T-cell (primary cell): Measurements from ENCODE around the gene SCLY. TPM values are rescaled to one million over a fixed set of nuclear protein-coding genes. Genes with fewer than 3 reads are reported as not detected.
"Not testable (repeated sequence)": the region's sequence is repeated elsewhere in the genome, so short reads cannot be mapped to it uniquely, and the experiment has no call there.

Experiments used
- ATAC-seq, 4 experiments: fragments of 200-7000 bp in 3 of 4; fragments of 150-1000 bp in 1 of 4; cut with Tn5 transposase; replicated peaks in 1 of 4; 1 replicate in 3 of 4; 2 replicates in 1 of 4; pipeline ENCODE4 v1.10.0; 2021; ENCODE audit warnings: moderate library complexity in 3 of 4, mild to moderate bottlenecking in 2 of 4, moderate number of reproducible peaks in 1 of 4
- CTCF ChIA-PET, 2 donors: fragments of 300-600 bp; sonication (Branson Sonifier 250); formaldehyde crosslinking; loops; one replicate each; lab custom pipeline; 2022; ENCODE audit warnings: antibody characterized with exemption in 2 of 2; lab: Charles Lee
- POLR2A ChIA-PET, 2 donors: fragments of 300-600 bp; sonication (Branson Sonifier 250); formaldehyde crosslinking; loops; one replicate each; lab custom pipeline; 2022; ENCODE audit warnings: antibody characterized with exemption in 2 of 2; lab: Charles Lee
- DNase-seq, 35 experiments: peaks; one replicate each; pipeline versions ENCODE4 v3.0.0 to v3.0.0-alpha.2; 2013 to 2023
- H3K27ac ChIP-seq: one replicate; pipeline ENCODE4 v1.5.1; 2013; ENCODE audit warnings: low read length
- H3K27me3 ChIP-seq, 2 experiments: replicated peaks in 1 of 2; 1 replicate in 1 of 2; 2 replicates in 1 of 2; pipeline versions ENCODE4 v1.6.1 to v1.7.0; 2013; ENCODE audit warnings: low read length in 1 of 2, mixed read lengths in 1 of 2; ENCODE audit not compliant: control insufficient read depth in 2 of 2, insufficient read depth in 2 of 2; ENCODE audit errors: extremely low read depth in 1 of 2
- H3K36me3 ChIP-seq, 2 donors: 1 replicate in 1 of 2; 2 replicates in 1 of 2; pipeline versions ENCODE4 v1.6.1 to v1.7.0; 2013; ENCODE audit warnings: low read length in 1 of 2; ENCODE audit not compliant: control insufficient read depth in 2 of 2, insufficient read depth in 1 of 2; ENCODE audit errors: extremely low read depth in 1 of 2
- H3K4me1 ChIP-seq, 2 experiments: 1 replicate in 1 of 2; 2 replicates in 1 of 2; pipeline versions ENCODE4 v1.6.1 to v1.7.0; 2013; ENCODE audit warnings: low read length in 2 of 2, mixed read lengths in 1 of 2; ENCODE audit not compliant: insufficient read depth in 2 of 2, control insufficient read depth in 1 of 2; ENCODE audit errors: extremely low read depth in 1 of 2
- H3K4me3 ChIP-seq, 2 donors: 1 replicate in 1 of 2; 2 replicates in 1 of 2; pipeline versions ENCODE4 v1.5.1 to v1.7.0; 2013; ENCODE audit warnings: mild to moderate bottlenecking in 2 of 2, low read length in 1 of 2, moderate library complexity in 1 of 2; ENCODE audit not compliant: control insufficient read depth in 1 of 2; ENCODE audit errors: extremely low read depth in 1 of 2
- H3K9me3 ChIP-seq: 2 replicates; pipeline ENCODE4 v1.7.0; 2013
- H3K27ac Mint-ChIP-seq, 2 donors: one replicate each; pipeline ENCODE4 v1.8.0; 2020 to 2021; ENCODE audit warnings: mild to moderate bottlenecking in 2 of 2, mixed read lengths in 2 of 2
- H3K27me3 Mint-ChIP-seq, 2 donors: one replicate each; pipeline ENCODE4 v1.8.0; 2021 to 2022; ENCODE audit warnings: mixed read lengths in 2 of 2
- H3K36me3 Mint-ChIP-seq: one replicate; pipeline ENCODE4 v1.8.0; 2021; ENCODE audit warnings: mixed read lengths
- H3K4me1 Mint-ChIP-seq, 3 donors: one replicate each; pipeline ENCODE4 v1.8.0; 2020 to 2022; ENCODE audit warnings: mixed read lengths in 3 of 3, mild to moderate bottlenecking in 1 of 3
- H3K4me3 Mint-ChIP-seq, 3 donors: one replicate each; pipeline ENCODE4 v1.8.0; 2020 to 2022; ENCODE audit warnings: mild to moderate bottlenecking in 3 of 3, mixed read lengths in 3 of 3, moderate library complexity in 3 of 3
- H3K9me3 Mint-ChIP-seq, 3 donors: one replicate each; pipeline ENCODE4 v1.8.0; 2020 to 2022; ENCODE audit warnings: mixed read lengths in 3 of 3
- WGBS: methylation state at CpG from one replicate; pipeline ENCODE4 v1.1.5; 2013; ENCODE audit warnings: missing lambda C conversion rate; ENCODE audit not compliant: insufficient coverage; 5-methylcytosine and 5-hydroxymethylcytosine counted together
- total RNA-seq, 35 experiments: library from RNA in 6 of 35; stranded (reverse) in 6 of 35; fragments of 120-200 nt in 1 of 35; gene quantifications; one replicate each; pipeline versions ENCODE4 v1.2.1 to v1.2.4 and lab custom pipeline; 2013 to 2026

The SCLY gene
- total RNA-seq, 5 donors from 2014 or later (not counting 1 experiment from before 2014, with no cell fraction given) = 19.2 to 30.0 (median 25.2) TPM

DNA sequence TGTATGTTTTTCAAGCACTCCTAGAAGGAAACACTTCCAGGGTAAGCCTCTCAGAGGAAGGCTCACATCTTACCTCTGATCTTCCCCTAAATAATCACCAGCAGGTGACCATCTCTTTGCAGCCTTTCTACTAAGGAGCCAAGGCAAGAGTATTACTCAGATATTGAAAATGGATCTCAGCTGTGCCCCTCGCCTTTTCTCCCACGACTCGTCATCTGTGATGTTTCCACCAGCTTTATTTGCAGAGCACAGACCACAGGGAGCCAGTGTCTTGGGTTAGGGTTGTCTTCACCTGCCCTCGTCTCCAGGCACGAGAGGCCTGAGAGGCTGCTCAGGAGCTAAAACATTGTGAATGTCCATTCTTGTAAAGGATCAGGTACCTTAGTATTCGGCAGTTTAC lies 16.9 kb upstream of the SCLY start:
- H3K4me1 Mint-ChIP-seq = peaks cover 0 to 8% (median 0%) of the 10 kb centered on the region in 3 donors
- no peak for ATAC-seq
- H3K27ac Mint-ChIP-seq = no peak overlapping the region
- no peaks in the 10 kb centered on the region for H3K4me1 ChIP-seq
- peaks cover 3% of the 10 kb centered on the region for H3K9me3 ChIP-seq
- H3K36me3 ChIP-seq = peaks cover 5 to 50% of the 10 kb centered on the region in 2 donors
- H3K27ac ChIP-seq = no peak overlapping the region
- POLR2A ChIA-PET = interaction anchor here in 1 of 2 donors (0.5 kb wide), 1 partner anchor 294 kb away, joined by 10 read pairs; no protein-coding TSS in a partner anchor
- peaks cover 4 to 21% (median 8%) of the 10 kb centered on the region in 3 donors for H3K9me3 Mint-ChIP-seq
- 87% methylated on average over 4 of the region's 6 CpGs for WGBS
- DNase-seq = no peak
- CTCF ChIA-PET = no interaction called here
- H3K4me3 ChIP-seq = no peak overlapping the region
- H3K27me3 Mint-ChIP-seq = no peaks in the 10 kb centered on the region
- no peaks in the 10 kb centered on the region for H3K27me3 ChIP-seq
- peaks cover 78% of the 10 kb centered on the region for H3K36me3 Mint-ChIP-seq
- H3K4me3 Mint-ChIP-seq = no peak overlapping the region

GRCh38 chr2:238045575-238045974 lies 15.2 kb upstream of the SCLY start:
- H3K27me3 Mint-ChIP-seq = no peaks in the 10 kb centered on the region
- Histone ChIP-seq H3K27ac (no peak overlapping the region), H3K4me1 (no peaks in the 10 kb centered on the region), H3K9me3 (peaks cover 3% of the 10 kb centered on the region), H3K36me3 (peaks cover 5 to 34% of the 10 kb centered on the region in 2 donors), H3K27me3 (no peaks in the 10 kb centered on the region), H3K4me3 (no peak overlapping the region)
- H3K4me1 Mint-ChIP-seq = peaks cover 0 to 8% (median 0%) of the 10 kb centered on the region in 3 donors
- CTCF ChIA-PET = no interaction called here
- no peak overlapping the region for H3K4me3 Mint-ChIP-seq
- peaks cover 65% of the 10 kb centered on the region for H3K36me3 Mint-ChIP-seq
- ATAC-seq (no peak), DNase-seq (no peak)
- no peak overlapping the region for H3K27ac Mint-ChIP-seq
- POLR2A ChIA-PET = interaction anchor here in 1 of 2 donors (0.6 kb wide), 1 partner anchor 22 kb away, joined by 4 read pairs; no protein-coding TSS in a partner anchor
- peaks cover 4 to 21% (median 8%) of the 10 kb centered on the region in 3 donors for H3K9me3 Mint-ChIP-seq

DNA sequence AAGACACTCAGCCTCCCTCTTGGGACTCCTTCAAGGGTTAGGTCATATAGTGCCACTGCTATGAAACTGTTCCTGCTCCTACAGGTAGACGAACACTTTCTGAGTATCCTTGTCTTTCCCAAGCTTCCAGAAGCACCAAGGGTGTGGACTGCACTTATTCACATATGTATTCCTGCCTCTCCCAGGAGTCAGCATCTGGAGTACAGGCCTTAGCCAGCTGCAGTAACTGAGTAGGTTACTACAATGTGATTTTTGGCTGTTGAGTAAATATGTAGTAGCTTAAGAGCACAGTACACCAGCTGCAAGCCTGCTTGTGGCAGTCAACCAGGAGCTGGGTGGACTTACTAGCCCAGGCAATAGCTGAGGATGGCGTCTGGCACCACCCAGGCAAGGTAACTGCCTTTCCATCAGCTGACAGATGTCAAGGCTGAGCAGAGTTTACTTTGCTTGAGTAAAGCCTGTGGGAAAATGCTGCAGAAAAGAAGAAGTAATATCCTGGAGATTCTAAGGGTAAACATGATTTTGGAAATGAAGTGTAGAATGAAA lies 14.0 kb upstream of the SCLY start:
- peaks cover 53% of the 10 kb centered on the region for H3K36me3 Mint-ChIP-seq
- 80% methylated on average over 1 of the region's 2 CpGs for WGBS
- H3K9me3 Mint-ChIP-seq = peaks cover 4 to 21% (median 8%) of the 10 kb centered on the region in 3 donors
- no peak overlapping the region for H3K4me3 Mint-ChIP-seq
- Histone ChIP-seq H3K27me3 (no peaks in the 10 kb centered on the region), H3K27ac (no peak overlapping the region), H3K9me3 (peaks cover 3% of the 10 kb centered on the region), H3K36me3 (peaks cover 0 to 25% of the 10 kb centered on the region in 2 donors), H3K4me1 (no peaks in the 10 kb centered on the region), H3K4me3 (no peak overlapping the region)
- ATAC-seq = no peak
- H3K4me1 Mint-ChIP-seq = peaks cover 0 to 2% (median 0%) of the 10 kb centered on the region in 3 donors
- DNase-seq = no peak
- POLR2A ChIA-PET = no interaction called here
- no peak overlapping the region for H3K27ac Mint-ChIP-seq
- H3K27me3 Mint-ChIP-seq = no peaks in the 10 kb centered on the region
- CTCF ChIA-PET = no interaction called here

GRCh38 chr2:238053191-238053776 lies 7.5 kb upstream of the SCLY start:
- peaks cover 5 to 7% (median 5%) of the 10 kb centered on the region in 3 donors for H3K4me1 Mint-ChIP-seq
- H3K36me3 Mint-ChIP-seq = no peaks in the 10 kb centered on the region
- Histone ChIP-seq H3K9me3 (peaks cover 3% of the 10 kb centered on the region), H3K27ac (no peak overlapping the region), H3K4me3 (no peak overlapping the region), H3K36me3 (no peaks in the 10 kb centered on the region), H3K27me3 (peaks cover 0 to 25% of the 10 kb centered on the region in 2 experiments), H3K4me1 (peaks cover 0 to 8% of the 10 kb centered on the region in 2 experiments)
- DNase-seq = no peak
- no peak for ATAC-seq
- WGBS = no CpG with 5 or more reads among the region's 2 CpGs
- H3K9me3 Mint-ChIP-seq = peaks cover 0 to 6% (median 4%) of the 10 kb centered on the region in 3 donors
- H3K27me3 Mint-ChIP-seq = peaks cover 20 to 22% of the 10 kb centered on the region in 2 donors
- no peak overlapping the region for H3K4me3 Mint-ChIP-seq
- no peak overlapping the region for H3K27ac Mint-ChIP-seq
- ChIA-PET POLR2A (no interaction called here), CTCF (no interaction called here)

DNA sequence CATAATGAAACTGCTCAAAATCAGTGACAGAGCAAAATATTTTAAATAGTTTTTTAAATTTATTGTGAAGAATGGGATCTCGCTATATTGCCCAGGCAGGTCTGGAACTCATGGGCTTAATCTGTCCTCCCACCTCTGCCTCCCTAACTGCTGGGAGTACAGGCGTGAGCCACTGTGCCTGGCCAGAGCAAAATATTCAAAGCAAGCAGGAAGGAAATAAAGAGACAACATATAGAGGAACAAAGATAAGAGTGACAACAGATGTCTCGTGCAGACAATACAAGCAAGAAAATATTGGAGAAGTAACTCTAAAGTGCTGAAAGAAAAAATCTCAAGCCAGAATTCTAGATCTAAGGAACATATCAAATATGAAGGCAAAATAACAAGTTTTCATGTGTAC lies 5.0 kb upstream of the SCLY start:
- H3K9me3 Mint-ChIP-seq = peaks cover 0 to 4% (median 0%) of the 10 kb centered on the region in 3 donors
- no peak overlapping the region for H3K27ac Mint-ChIP-seq
- ChIA-PET POLR2A (no interaction called here), CTCF (no interaction called here)
- H3K9me3 ChIP-seq = no peaks in the 10 kb centered on the region
- peaks cover 20 to 22% of the 10 kb centered on the region in 2 donors for H3K27me3 Mint-ChIP-seq
- no peak overlapping the region for H3K4me3 Mint-ChIP-seq
- H3K4me1 Mint-ChIP-seq = peaks cover 17 to 22% (median 19%) of the 10 kb centered on the region in 3 donors
- ATAC-seq (no peak), DNase-seq (no peak)
- peaks cover 0 to 18% of the 10 kb centered on the region in 2 experiments for H3K4me1 ChIP-seq
- no peak overlapping the region for H3K27ac ChIP-seq
- WGBS = no CpG with 5 or more reads among the region's 3 CpGs
- H3K36me3 Mint-ChIP-seq = no peaks in the 10 kb centered on the region
- peaks cover 0 to 25% of the 10 kb centered on the region in 2 experiments for H3K27me3 ChIP-seq
- no peak overlapping the region for H3K4me3 ChIP-seq
- H3K36me3 ChIP-seq = no peaks in the 10 kb centered on the region

DNA sequence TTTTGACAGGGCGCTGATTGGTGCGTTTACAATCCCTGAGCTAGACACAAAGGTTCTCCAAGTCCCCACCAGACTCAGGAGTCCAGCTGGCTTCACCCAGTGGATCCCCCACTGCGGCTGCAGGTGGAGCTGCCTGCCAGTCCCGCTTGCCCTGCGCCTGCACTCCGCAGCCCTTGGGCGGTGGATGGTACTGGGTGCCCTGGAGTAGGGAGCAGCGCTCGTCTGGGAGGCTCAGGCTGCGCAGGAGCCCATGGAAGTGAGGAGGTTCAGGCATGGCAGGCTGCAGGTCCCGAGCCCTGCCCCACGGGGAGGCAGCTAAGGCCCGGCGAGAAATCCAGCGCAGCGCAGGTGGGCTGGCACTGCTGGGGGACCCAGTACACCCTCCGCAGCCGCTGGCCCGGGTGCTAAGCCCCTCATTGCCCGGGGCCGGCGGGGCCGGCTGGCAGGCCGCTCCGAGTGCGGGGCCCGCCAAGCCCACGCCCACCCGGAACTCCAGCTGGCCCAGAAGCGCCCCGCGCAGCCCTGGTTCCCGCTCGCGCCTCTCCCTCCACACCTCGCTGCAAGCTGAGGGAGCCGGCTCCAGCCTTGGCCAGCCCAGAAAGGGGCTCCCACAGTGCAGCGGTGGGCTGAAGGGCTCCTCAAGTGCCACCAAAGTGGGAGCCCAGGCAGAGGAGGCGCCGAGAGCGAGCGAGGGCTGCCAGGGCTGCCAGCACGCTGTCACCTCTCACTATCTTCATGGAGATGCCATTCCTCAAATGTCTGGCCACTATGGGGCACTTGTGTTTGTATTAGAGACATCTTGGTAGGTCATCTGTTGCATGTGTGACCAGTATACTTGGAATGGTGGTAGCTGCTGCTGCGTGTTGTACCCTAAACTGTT lies 2.9 kb upstream of the SCLY start:
- H3K9me3 Mint-ChIP-seq, ATAC-seq, H3K9me3 ChIP-seq, H3K36me3 Mint-ChIP-seq, POLR2A ChIA-PET, H3K36me3 ChIP-seq, H3K27ac Mint-ChIP-seq, H3K4me3 ChIP-seq, H3K27ac ChIP-seq, DNase-seq, H3K4me3 Mint-ChIP-seq: not testable (repeated sequence)
- Histone ChIP-seq H3K4me1 (peaks cover 4 to 32% of the 10 kb centered on the region in 2 experiments), H3K27me3 (peaks cover 0 to 20% of the 10 kb centered on the region in 2 experiments)
- 94% methylated on average over 36 of the region's 44 CpGs for WGBS
- peaks cover 20 to 22% of the 10 kb centered on the region in 2 donors for H3K27me3 Mint-ChIP-seq
- CTCF ChIA-PET = interaction anchor here in 1 of 2 donors (0.9 kb wide), 1 partner anchor 98 kb away, joined by 3 read pairs; no protein-coding TSS in a partner anchor
- H3K4me1 Mint-ChIP-seq = peaks cover 31 to 38% (median 33%) of the 10 kb centered on the region in 3 donors
